Heart right ventricle (tissue), 16 donors: ENCODE measurements around the gene CAPN14. TPM values are rescaled to one million over a fixed set of nuclear protein-coding genes. Genes with fewer than 3 reads are reported as not detected.
"Not testable (repeated sequence)": the region's sequence is repeated elsewhere in the genome, so short reads cannot be mapped to it uniquely, and the experiment has no call there.

Experiments
- ATAC-seq, 8 donors: fragments of 200-7000 bp; cut with Tn5 transposase; one replicate each; pipeline ENCODE4 v1.9.1; 2020; ENCODE audit warnings: mild to moderate bottlenecking in 8 of 8, moderate library complexity in 8 of 8, moderate number of reproducible peaks in 1 of 8
- DNase-seq, 2 donors: peaks; one replicate each; pipeline ENCODE4 v3.0.0-alpha.2; 2020
- H3K27ac ChIP-seq, 10 donors: fragments of 200-600 bp; sonication (generic) in 2 of 10; one replicate each; pipeline versions ENCODE4 v1.5.0 to v1.8.0; 2020 to 2022; ENCODE audit warnings: mild to moderate bottlenecking in 3 of 10
- H3K27me3 ChIP-seq, 7 donors: fragments of 200-600 bp; one replicate each; pipeline ENCODE4 v1.8.0; 2021 to 2022; ENCODE audit warnings: mild to moderate bottlenecking in 2 of 7
- H3K36me3 ChIP-seq, 9 donors: fragments of 200-600 bp; sonication (generic) in 1 of 9; one replicate each; pipeline versions ENCODE4 v1.5.0 to v1.8.0; 2020 to 2022; ENCODE audit warnings: mild to moderate bottlenecking in 2 of 9
- H3K4me1 ChIP-seq, 9 donors: fragments of 200-600 bp; sonication (generic) in 1 of 9; one replicate each; pipeline versions ENCODE4 v1.5.0 to v1.8.0; 2020 to 2022; ENCODE audit warnings: mild to moderate bottlenecking in 4 of 9
- H3K4me3 ChIP-seq, 10 donors: fragments of 200-600 bp; sonication (generic) in 2 of 10; one replicate each; pipeline versions ENCODE4 v1.5.0 to v1.8.0; 2020 to 2022; ENCODE audit warnings: mild to moderate bottlenecking in 7 of 10, moderate library complexity in 2 of 10
- H3K9me3 ChIP-seq, 11 donors: fragments of 200-600 bp in 10 of 11; sonication (generic) in 2 of 11; one replicate each; pipeline versions ENCODE4 v1.5.0 to v1.8.0; 2013 to 2022; ENCODE audit warnings: mild to moderate bottlenecking in 2 of 11, control low read depth in 1 of 11, moderate library complexity in 1 of 11
- WGBS, 2 donors: extraction: QIAGEN DNeasy Blood & Tissue Kit; methylation state at CpG; one replicate each; pipeline ENCODE4 v1.1.7; 2013; ENCODE audit warnings: inconsistent platforms in 1 of 2; 5-methylcytosine and 5-hydroxymethylcytosine counted together
- intact Hi-C, 10 donors: fragments of 100-400 bp; cut with DNase I; formaldehyde crosslinking; loops; one replicate each; pipeline versions ENCODE4 v1.11.1 to v1.14.2; 2022
- polyA plus RNA-seq, 2 donors: library from polyadenylated mRNA; stranded (reverse); fragments of 200-250 nt; gene quantifications; one replicate each; pipeline ENCODE4 v1.2.3, GENCODE V29; 2013
- total RNA-seq, 10 donors: library from RNA; stranded (reverse); fragmentation: NEBNext Ultra II Directional in 3 of 10; extraction: Animal tissue kit (Norgen Biotek cat#: 25700) in 3 of 10; gene quantifications; one replicate each; pipeline versions ENCODE4 v1.2.1 to v1.2.4, GENCODE V29; 2021 to 2023
- TF ChIP-seq, protein P1 (sequence below), 9 donors: fragments of 200-600 bp; sonication (generic) in 2 of 9; IDR thresholded peaks; one replicate each; pipeline versions ENCODE4 v1.5.0 to v1.8.0; 2021 to 2022; ENCODE audit warnings: antibody characterized with exemption in 9 of 9, mild to moderate bottlenecking in 5 of 9, moderate library complexity in 1 of 9
- donor health status: Arrhythmogenic right ventricular cardiomyopathy.
- donor health status: ischemic (EF 13 %, LVEDD 7.1; RV severe dilation, severe dysfunction).
- donor health status: healthy with polysubstance abuse.
- donor health status: DM: no; HTN: yes; CAD: no.
- donor health status: DM: no; HTN: no; CAD: no.
- donor health status: ischemic (EF 25% LVEDD 6.9; RV normal size, moderate dysfunction).
- donor health status: ischemic (EF 25% LVEDD 5.7; RV mildly dilated, moderate dysfunction).
- donor health status: healthy.
- donor health status: DM: yes; HTN: yes; CAD: no.
- donor health status: Ischemic cardiomyopathy.
- donor health status: ischemic (EF 35%, LVEDD 5.7; RV mildly dilated, moderate dysfunction).
- donor health status: nonischemic (EF 11% LVEDD 7.7; RV severe dilation, severe dysfunction).
- donor health status: DM: yes; HTN: yes; CAD: no.
- donor health status: PGD.
- donor health status: ischemic (EF 29% LVEDD 5.4; RV normal size, mild dysfunction).
- donor health status: nonischemic (EF 23%, LVEDD 6.1; RV moderate dilation, normal function).

The CAPN14 gene
- total and polyA plus RNA-seq, 12 donors, result 0.08 to 0.46 (median 0.25) TPM; not detected in 1

GRCh38 chr2:31187166-31187565 is 30.1 kb downstream of the CAPN14 start:
- Histone ChIP-seq H3K36me3 (no peaks in the 10 kb centered on the region), H3K27me3 (no peaks in the 10 kb centered on the region), H3K27ac (no peak overlapping the region), H3K4me3 (no peak overlapping the region), H3K4me1 (no peaks in the 10 kb centered on the region), H3K9me3 (no peaks in the 10 kb centered on the region)
- WGBS, 2 donors, result 93 to 98% methylated on average over 4 of the region's 4 CpGs
- TF ChIP-seq, protein P1, sequence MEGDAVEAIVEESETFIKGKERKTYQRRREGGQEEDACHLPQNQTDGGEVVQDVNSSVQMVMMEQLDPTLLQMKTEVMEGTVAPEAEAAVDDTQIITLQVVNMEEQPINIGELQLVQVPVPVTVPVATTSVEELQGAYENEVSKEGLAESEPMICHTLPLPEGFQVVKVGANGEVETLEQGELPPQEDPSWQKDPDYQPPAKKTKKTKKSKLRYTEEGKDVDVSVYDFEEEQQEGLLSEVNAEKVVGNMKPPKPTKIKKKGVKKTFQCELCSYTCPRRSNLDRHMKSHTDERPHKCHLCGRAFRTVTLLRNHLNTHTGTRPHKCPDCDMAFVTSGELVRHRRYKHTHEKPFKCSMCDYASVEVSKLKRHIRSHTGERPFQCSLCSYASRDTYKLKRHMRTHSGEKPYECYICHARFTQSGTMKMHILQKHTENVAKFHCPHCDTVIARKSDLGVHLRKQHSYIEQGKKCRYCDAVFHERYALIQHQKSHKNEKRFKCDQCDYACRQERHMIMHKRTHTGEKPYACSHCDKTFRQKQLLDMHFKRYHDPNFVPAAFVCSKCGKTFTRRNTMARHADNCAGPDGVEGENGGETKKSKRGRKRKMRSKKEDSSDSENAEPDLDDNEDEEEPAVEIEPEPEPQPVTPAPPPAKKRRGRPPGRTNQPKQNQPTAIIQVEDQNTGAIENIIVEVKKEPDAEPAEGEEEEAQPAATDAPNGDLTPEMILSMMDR (IDR thresholded peaks at IDR 0.05), result no peak
- DNase-seq (no peak), ATAC-seq (no peak)
- intact Hi-C loops, result no loop called here

GRCh38 chr2:31183973-31184372 is 33.3 kb downstream of the CAPN14 start:
- H3K36me3 ChIP-seq, H3K4me1 ChIP-seq, intact Hi-C loops, H3K9me3 ChIP-seq, H3K4me3 ChIP-seq, H3K27ac ChIP-seq, DNase-seq, ATAC-seq, H3K27me3 ChIP-seq: not testable (repeated sequence)
- 96 to 97% methylated on average over 7 of the region's 7 CpGs for WGBS, 2 donors

DNA sequence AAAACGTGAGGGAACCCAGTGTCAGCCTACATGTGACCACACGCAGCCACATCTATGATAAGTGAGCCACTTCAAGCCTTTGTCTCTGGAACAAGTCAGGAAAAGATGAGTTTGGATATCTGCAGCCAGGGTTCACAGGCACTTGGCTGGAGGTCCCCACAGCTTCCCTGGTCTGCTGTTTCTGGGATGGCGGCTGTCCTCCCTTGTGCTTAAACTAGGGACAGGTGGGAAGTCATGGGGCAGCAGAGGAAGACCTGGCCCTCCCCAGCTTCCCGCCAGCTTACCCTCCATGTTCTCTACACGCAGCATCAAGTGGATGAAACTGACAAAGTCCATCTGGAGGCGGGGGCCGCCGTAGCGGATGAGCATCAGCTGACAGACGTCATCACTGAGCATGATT is 40.6 kb downstream of the CAPN14 start:
- TF ChIP-seq, protein P1 (IDR thresholded peaks at IDR 0.05), result no peak
- no peaks in the 10 kb centered on the region for H3K27me3 ChIP-seq
- 70 to 75% methylated on average over 10 of the region's 10 CpGs for WGBS, 2 donors
- H3K4me1 ChIP-seq, result no peaks in the 10 kb centered on the region
- ATAC-seq (no peak), DNase-seq (no peak)
- intact Hi-C loops, result loop anchor here in 6 of 10 donors (10.0 kb wide), 3 partner anchors 158 to 462 kb away; no protein-coding TSS in a partner anchor
- H3K4me3 ChIP-seq, result no peak overlapping the region
- H3K9me3 ChIP-seq, result no peaks in the 10 kb centered on the region
- no peaks in the 10 kb centered on the region for H3K36me3 ChIP-seq
- H3K27ac ChIP-seq, result no peak overlapping the region

- Histone ChIP-seq H3K36me3 (no peaks in the 10 kb centered on the region), H3K27ac (no peak overlapping the region), H3K4me3 (no peak overlapping the region), H3K4me1 (no peaks in the 10 kb centered on the region), H3K9me3 (no peaks in the 10 kb centered on the region), H3K27me3 (no peaks in the 10 kb centered on the region)
- WGBS, 2 donors, result 87 to 92% methylated on average over 4 of the region's 4 CpGs
- TF ChIP-seq, protein P1 (IDR thresholded peaks at IDR 0.05), result no peak
- ATAC-seq, result no peak
- no peak for DNase-seq
- intact Hi-C loops, result loop anchor here in 9 of 10 donors (2.0 to 10.0 kb wide), 10 partner anchors 161 to 1009 kb away; no protein-coding TSS in a partner anchor
These were observed 46.2 kb downstream of the CAPN14 start for GRCh38 chr2:31171142-31171541.

DNA sequence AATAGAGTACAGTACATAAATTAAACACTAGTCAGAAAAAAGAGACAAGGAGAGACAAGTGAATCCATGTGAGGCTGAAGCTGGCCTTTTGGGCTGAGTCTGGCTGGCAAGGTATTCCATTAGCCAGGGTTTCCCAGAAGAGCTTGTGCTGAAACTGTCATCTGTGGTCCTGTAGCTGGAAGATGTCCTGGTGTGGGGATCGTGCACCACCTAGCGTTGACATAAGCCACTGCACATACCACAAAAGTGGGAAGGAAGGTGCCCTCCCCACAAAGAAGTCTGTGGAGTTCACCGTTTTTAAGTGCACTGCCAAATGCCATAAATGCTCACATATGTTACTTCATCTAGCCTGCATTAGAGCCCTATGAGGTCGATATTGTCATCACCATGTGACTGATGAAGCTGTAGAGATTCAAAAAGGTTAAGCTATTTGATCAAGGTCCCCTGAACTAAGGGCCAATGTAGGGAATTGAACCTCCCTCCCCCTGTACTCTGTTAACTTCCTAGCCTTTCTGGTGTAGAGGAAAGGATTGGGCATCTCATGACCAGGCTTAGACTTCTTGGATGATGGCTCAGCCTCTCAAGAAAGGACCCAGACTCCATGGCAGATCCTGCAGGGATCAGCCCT is 47.1 kb downstream of the CAPN14 start:
- no peaks in the 10 kb centered on the region for H3K9me3 ChIP-seq
- ATAC-seq, result peak in 7 of 8 donors; percentile 63 to 92 (median 83)
- H3K36me3 ChIP-seq, result no peaks in the 10 kb centered on the region
- H3K27ac ChIP-seq, result no peak overlapping the region
- peak; percentile 29 to 51 for DNase-seq
- intact Hi-C loops, result loop anchor here (1.0 to 10.0 kb wide), 11 partner anchors 162 to 1008 kb away; no protein-coding TSS in a partner anchor
- TF ChIP-seq, protein P1 (IDR thresholded peaks at IDR 0.05), result peak; percentile 83 to 93 (median 91)
- H3K4me3 ChIP-seq, result no peak overlapping the region
- 0 to 3% methylated on average over 4 of the region's 4 CpGs for WGBS, 2 donors
- no peaks in the 10 kb centered on the region for H3K4me1 ChIP-seq
- H3K27me3 ChIP-seq, result peaks cover 0 to 2% (median 0%) of the 10 kb centered on the region in 7 donors
